ENCODE results near the gene CDC42EP4. TPM values are rescaled to one million over a fixed set of nuclear protein-coding genes. Genes with fewer than 3 reads are reported as not detected.

CDC42EP4 gene
- total RNA-seq, 6 donors from 2014 or later: 28.3 to 65.7 (median 52.9) TPM

DNA sequence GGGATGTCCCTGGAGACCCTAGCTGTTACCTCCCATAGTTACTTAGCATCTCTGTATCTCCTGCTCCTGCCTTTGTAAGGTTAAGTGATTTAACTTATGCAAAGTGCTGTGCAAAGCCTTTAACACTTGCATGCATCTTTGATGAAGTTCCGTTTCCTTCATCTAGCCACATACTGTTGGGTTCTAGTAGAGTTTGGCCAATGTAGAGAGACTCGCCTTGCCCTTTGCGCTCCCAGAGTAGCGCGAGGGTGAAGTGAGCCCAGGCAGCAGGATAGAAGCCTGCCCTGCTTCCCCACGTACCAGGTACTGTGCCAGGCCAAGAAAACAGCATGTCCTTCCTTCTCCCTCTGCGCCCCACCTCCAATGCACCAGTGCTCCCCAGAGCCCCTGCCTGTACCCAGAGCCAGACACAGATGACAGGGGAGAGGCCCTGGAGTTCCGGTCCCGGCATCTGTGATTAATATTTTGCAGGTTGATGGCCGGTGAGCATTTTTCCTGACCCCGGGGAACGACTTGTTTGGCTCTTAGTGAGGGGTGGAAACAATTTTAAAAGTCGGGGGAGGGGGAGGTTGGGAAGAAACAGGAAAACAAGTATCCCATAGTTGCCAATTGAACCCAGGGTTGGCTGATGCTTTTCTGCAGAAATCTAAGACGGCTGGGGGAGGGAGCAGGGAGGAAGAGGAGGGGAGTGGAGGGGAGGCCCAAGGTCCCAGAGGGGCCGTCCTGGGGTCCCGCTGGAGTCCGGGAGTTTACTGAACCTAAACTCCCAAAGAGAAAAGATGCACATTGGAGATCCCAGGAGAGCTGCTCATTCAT, 13.1 kb upstream of the CDC42EP4 start:
- Histone ChIP-seq H3K27me3 (no peaks in the 10 kb centered on the region), H3K4me1 (no peaks in the 10 kb centered on the region), H3K4me3 (no peak overlapping the region), H3K9me3 (no peaks in the 10 kb centered on the region), H3K27ac (no peak overlapping the region), H3K36me3 (no peaks in the 10 kb centered on the region)
- no peak for TF ChIP-seq POLR2AphosphoS5 (IDR thresholded peaks at IDR 0.05)
- TF ChIP-seq, protein P1, sequence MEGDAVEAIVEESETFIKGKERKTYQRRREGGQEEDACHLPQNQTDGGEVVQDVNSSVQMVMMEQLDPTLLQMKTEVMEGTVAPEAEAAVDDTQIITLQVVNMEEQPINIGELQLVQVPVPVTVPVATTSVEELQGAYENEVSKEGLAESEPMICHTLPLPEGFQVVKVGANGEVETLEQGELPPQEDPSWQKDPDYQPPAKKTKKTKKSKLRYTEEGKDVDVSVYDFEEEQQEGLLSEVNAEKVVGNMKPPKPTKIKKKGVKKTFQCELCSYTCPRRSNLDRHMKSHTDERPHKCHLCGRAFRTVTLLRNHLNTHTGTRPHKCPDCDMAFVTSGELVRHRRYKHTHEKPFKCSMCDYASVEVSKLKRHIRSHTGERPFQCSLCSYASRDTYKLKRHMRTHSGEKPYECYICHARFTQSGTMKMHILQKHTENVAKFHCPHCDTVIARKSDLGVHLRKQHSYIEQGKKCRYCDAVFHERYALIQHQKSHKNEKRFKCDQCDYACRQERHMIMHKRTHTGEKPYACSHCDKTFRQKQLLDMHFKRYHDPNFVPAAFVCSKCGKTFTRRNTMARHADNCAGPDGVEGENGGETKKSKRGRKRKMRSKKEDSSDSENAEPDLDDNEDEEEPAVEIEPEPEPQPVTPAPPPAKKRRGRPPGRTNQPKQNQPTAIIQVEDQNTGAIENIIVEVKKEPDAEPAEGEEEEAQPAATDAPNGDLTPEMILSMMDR (IDR thresholded peaks at IDR 0.05): no peak
- TF ChIP-seq POLR2A (IDR thresholded peaks at IDR 0.05): no peak
- TF ChIP-seq EP300 (IDR thresholded peaks at IDR 0.05): no peak
- no peak for ATAC-seq (ENCODE audit: low FRiP score in 2 of 2)
- 66 to 78% methylated on average over 16 to 17 of the region's 17 CpGs for WGBS, 2 donors
- no peak for DNase-seq

DNA sequence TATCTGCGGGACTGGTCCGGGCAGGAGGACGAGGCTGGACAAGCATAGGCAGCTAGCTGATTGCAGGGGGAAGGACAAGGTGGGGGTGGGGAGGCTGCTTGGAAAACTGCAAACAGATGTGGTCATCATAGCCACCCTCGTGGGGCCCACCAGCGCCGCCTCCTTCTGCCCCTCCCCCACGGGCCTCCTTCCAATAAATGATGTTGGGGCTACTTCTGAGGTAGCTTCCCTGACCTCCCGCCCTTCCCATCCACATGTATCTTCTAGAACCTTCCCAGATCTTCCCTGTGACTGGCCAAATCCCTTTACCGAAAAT, 12.3 kb upstream of the CDC42EP4 start:
- Histone ChIP-seq H3K4me3 (no peak overlapping the region), H3K9me3 (no peaks in the 10 kb centered on the region), H3K36me3 (no peaks in the 10 kb centered on the region), H3K4me1 (no peaks in the 10 kb centered on the region), H3K27me3 (no peaks in the 10 kb centered on the region), H3K27ac (no peak overlapping the region)
- DNase-seq: no peak
- TF ChIP-seq POLR2A (IDR thresholded peaks at IDR 0.05): no peak
- no peak for TF ChIP-seq POLR2AphosphoS5 (IDR thresholded peaks at IDR 0.05)
- no peak for TF ChIP-seq EP300 (IDR thresholded peaks at IDR 0.05)
- TF ChIP-seq, protein P1 (IDR thresholded peaks at IDR 0.05): no peak
- ATAC-seq (ENCODE audit: low FRiP score in 2 of 2): peak in 1 of 2 donors; percentile 56
- WGBS, 2 donors: 56 to 65% methylated on average over 7 of the region's 9 CpGs

DNA sequence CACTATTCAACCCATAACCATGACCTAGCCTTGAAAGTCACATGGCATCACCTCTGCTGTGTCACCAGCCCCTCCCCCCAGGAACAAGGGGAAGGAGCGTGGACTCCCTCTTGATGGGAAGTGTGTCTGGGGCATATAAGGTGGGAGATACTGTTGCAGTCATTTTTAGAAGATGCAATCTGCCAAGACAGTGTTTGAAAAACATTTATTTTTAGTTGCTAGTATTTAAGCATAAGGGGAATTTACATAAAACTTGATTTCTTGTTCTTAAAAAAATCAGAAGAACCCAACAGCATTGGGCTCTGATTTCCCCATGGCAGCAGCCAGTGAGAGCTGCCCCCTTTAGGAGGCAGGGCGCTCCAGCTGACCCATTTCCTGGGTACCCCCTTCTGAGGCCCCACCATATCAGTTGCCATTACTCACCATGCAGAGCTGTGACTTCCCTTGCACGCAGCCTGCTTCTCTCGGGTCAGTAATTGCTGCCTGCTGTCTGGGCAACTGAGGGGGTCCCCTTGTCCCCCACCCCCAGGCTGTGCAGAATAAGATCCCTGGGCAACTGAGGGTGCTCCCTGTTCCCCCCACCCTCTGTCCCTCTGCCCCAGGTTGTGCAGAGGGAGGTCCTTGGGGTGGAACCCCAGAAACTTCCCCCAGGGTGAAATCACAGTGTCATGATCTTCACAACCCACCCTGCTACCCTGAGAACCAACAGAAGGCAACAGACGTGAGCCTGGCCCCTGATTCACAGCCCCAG, 11.8 kb upstream of the CDC42EP4 start:
- ATAC-seq (ENCODE audit: low FRiP score in 2 of 2) (no peak), DNase-seq (no peak)
- Histone ChIP-seq H3K36me3 (no peaks in the 10 kb centered on the region), H3K4me1 (peaks cover 0 to 2% (median 0%) of the 10 kb centered on the region in 4 donors), H3K27me3 (no peaks in the 10 kb centered on the region), H3K27ac (no peak overlapping the region), H3K9me3 (no peaks in the 10 kb centered on the region), H3K4me3 (no peak overlapping the region)
- TF ChIP-seq EP300 (IDR thresholded peaks at IDR 0.05): no peak
- no peak for TF ChIP-seq POLR2A (IDR thresholded peaks at IDR 0.05)
- TF ChIP-seq, protein P1 (IDR thresholded peaks at IDR 0.05): no peak
- no peak for TF ChIP-seq POLR2AphosphoS5 (IDR thresholded peaks at IDR 0.05)
- 47 to 92% methylated on average over 1 to 5 of the region's 5 CpGs for whole genome bisulfite sequencing, 2 donors

DNA sequence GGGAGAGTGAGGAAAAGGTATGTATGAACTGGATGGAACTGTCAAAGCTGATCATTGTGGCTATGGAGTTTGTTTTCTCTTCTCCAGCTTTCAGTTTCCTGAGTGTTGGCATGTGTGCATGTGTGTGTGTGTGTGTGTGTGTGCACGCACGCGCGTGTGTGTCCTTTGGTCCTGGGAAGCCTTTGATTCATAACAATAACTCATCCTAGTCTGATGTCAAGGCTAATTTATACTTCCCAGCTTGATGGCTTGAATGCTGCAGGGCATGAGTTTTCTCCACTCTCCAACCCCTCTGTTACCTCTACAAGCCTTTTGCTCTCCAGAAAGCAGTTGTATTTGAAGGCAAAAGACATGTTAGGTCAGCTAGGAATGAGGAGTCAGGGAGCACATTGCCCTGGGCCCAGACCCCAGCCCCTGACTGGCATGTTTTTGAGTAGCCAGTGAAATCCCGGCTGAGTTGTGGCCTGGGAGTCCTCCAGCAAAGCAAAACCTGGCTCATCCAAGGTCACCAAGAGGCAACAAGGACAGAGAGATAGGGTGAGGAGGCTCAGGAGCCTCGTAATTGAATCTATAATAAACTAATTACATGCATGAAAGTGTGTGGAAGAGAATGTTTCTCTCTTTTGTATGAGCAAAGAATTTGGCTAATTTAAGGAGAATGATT, 8.9 kb upstream of the CDC42EP4 start:
- ATAC-seq (ENCODE audit: low FRiP score in 2 of 2) (no peak), DNase-seq (no peak)
- H3K36me3 ChIP-seq: no peaks in the 10 kb centered on the region
- TF ChIP-seq, protein P1 (IDR thresholded peaks at IDR 0.05): no peak
- WGBS, 2 donors: 65 to 67% methylated on average over 6 of the region's 6 CpGs
- H3K27me3 ChIP-seq: no peaks in the 10 kb centered on the region
- no peaks in the 10 kb centered on the region for H3K9me3 ChIP-seq
- no peak overlapping the region for H3K4me3 ChIP-seq
- no peak overlapping the region for H3K27ac ChIP-seq
- H3K4me1 ChIP-seq: peaks cover 0 to 3% (median 0%) of the 10 kb centered on the region in 4 donors

Measured in upper lobe of left lung (tissue), 6 donors.